CD8-positive, alpha-beta memory T cell (primary cell): ENCODE data around the gene NINL. TPM values are rescaled to one million over a fixed set of nuclear protein-coding genes. Genes with fewer than 3 reads are reported as not detected.
"Not testable (repeated sequence)": the region's sequence is repeated elsewhere in the genome, so short reads cannot be mapped to it uniquely, and the experiment has no call there.

Experiments used
- CTCF ChIA-PET: fragments of 350-600 bp; sonication (Branson Sonifier 250); formaldehyde crosslinking; loops from one replicate; lab custom pipeline; 2021; ENCODE audit warnings: antibody characterized with exemption; lab: Charles Lee
- POLR2A ChIA-PET: fragments of 350-600 bp; sonication (Branson Sonifier 250); formaldehyde crosslinking; loops from one replicate; lab custom pipeline; 2021; ENCODE audit warnings: antibody characterized with exemption; lab: Charles Lee
- DNase-seq, 5 donors: peaks; one replicate each; pipeline versions ENCODE4 v3.0.0 to v3.0.0-alpha.2; 2020 to 2022; ENCODE audit warnings: mixed read lengths in 1 of 5
- H3K27ac ChIP-seq: one replicate; pipeline ENCODE4 v1.7.0; 2013; ENCODE audit warnings: low read depth, mild to moderate bottlenecking, low read length, moderate library complexity
- H3K27me3 ChIP-seq: 2 replicates; pipeline ENCODE4 v1.7.0; 2013; ENCODE audit warnings: low read length, mild to moderate bottlenecking; ENCODE audit not compliant: insufficient read depth, poor library complexity, severe bottlenecking
- H3K36me3 ChIP-seq: 2 replicates; pipeline ENCODE4 v1.7.0; 2013; ENCODE audit warnings: mild to moderate bottlenecking, low read length, moderate library complexity; ENCODE audit not compliant: insufficient read depth
- H3K4me1 ChIP-seq: 2 replicates; pipeline ENCODE4 v1.7.0; 2013; ENCODE audit warnings: mild to moderate bottlenecking, low read length, moderate library complexity; ENCODE audit not compliant: insufficient read depth
- H3K4me3 ChIP-seq: 2 replicates; pipeline ENCODE4 v1.7.0; 2013; ENCODE audit warnings: mild to moderate bottlenecking, low read length
- H3K9me3 ChIP-seq: 2 replicates; pipeline ENCODE4 v1.7.0; 2013; ENCODE audit warnings: mild to moderate bottlenecking, low read length
- H3K27ac Mint-ChIP-seq, 8 donors: one replicate each; pipeline ENCODE4 v1.8.0; 2020 to 2021; ENCODE audit warnings: mixed read lengths in 8 of 8, mild to moderate bottlenecking in 6 of 8, inconsistent platforms in 3 of 8, moderate library complexity in 3 of 8
- H3K27me3 Mint-ChIP-seq, 2 donors: one replicate each; pipeline ENCODE4 v1.8.0; 2020 to 2021; ENCODE audit warnings: mixed read lengths in 2 of 2, mild to moderate bottlenecking in 1 of 2, moderate library complexity in 1 of 2
- H3K36me3 Mint-ChIP-seq, 3 donors: one replicate each; pipeline ENCODE4 v1.8.0; 2020 to 2021; ENCODE audit warnings: mixed read lengths in 3 of 3, inconsistent platforms in 1 of 3, mild to moderate bottlenecking in 1 of 3
- H3K4me1 Mint-ChIP-seq, 3 donors: one replicate each; pipeline ENCODE4 v1.8.0; 2020 to 2021; ENCODE audit warnings: mixed read lengths in 3 of 3, inconsistent platforms in 1 of 3, mild to moderate bottlenecking in 1 of 3
- H3K4me3 Mint-ChIP-seq, 7 donors: one replicate each; pipeline ENCODE4 v1.8.0; 2020 to 2021; ENCODE audit warnings: mixed read lengths in 7 of 7, mild to moderate bottlenecking in 6 of 7, moderate library complexity in 4 of 7, inconsistent platforms in 2 of 7
- H3K9me3 Mint-ChIP-seq, 5 donors: one replicate each; pipeline ENCODE4 v1.8.0; 2020 to 2022; ENCODE audit warnings: mixed read lengths in 5 of 5, mild to moderate bottlenecking in 3 of 5, moderate library complexity in 2 of 5, inconsistent platforms in 1 of 5
- polyA plus RNA-seq: library from polyadenylated mRNA; unstranded; fragments of 300-500 nt; fragmentation: Illumina TruSeq; gene quantifications from one replicate; pipeline ENCODE4 v1.2.3, GENCODE V29; 2021
- total RNA-seq, 2 experiments: library from RNA; stranded (reverse); gene quantifications; one replicate each; pipeline ENCODE4 v1.2.3, GENCODE V29; 2021

Gene NINL
- total and polyA plus RNA-seq, 3 experiments from 2014 or later, result 0.64 to 1.5 (median 0.77) TPM

DNA sequence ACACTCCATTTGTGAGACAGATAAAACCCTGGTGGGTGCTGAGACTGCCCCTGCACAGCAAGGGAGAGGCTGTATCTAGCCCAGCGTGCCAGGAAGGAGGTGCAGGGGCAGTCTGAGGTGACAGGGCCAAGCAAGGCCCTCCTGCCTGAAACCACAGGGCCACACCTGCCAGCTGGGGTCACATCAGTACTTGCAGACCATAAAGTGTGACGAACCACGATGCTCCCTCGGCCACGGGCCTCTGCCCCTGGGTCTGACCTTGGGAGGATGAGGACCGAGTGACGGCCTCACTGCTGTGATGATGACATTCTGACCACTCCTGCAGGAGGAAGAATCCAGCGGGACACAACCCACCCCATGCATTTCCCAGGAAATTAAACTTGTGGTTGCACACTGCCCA lies 75.1 kb downstream of the NINL start:
- Mint-ChIP-seq H3K27ac (no peak overlapping the region), H3K9me3 (peaks cover 17 to 30% (median 27%) of the 10 kb centered on the region in 5 donors), H3K36me3 (peaks cover 8 to 38% (median 11%) of the 10 kb centered on the region in 3 donors), H3K27me3 (no peaks in the 10 kb centered on the region), H3K4me3 (no peak overlapping the region), H3K4me1 (no peaks in the 10 kb centered on the region)
- H3K36me3 ChIP-seq, result no peaks in the 10 kb centered on the region
- H3K4me3 ChIP-seq, result no peak overlapping the region
- CTCF ChIA-PET, result interaction anchor here (1.1 kb wide), 1 partner anchor 9 kb away, joined by 3 read pairs; no protein-coding TSS in a partner anchor
- no peaks in the 10 kb centered on the region for H3K4me1 ChIP-seq
- no peak for DNase-seq
- peaks cover 10% of the 10 kb centered on the region for H3K9me3 ChIP-seq
- H3K27ac ChIP-seq, result no peak overlapping the region
- H3K27me3 ChIP-seq, result no peaks in the 10 kb centered on the region
- POLR2A ChIA-PET, result no interaction called here

DNA sequence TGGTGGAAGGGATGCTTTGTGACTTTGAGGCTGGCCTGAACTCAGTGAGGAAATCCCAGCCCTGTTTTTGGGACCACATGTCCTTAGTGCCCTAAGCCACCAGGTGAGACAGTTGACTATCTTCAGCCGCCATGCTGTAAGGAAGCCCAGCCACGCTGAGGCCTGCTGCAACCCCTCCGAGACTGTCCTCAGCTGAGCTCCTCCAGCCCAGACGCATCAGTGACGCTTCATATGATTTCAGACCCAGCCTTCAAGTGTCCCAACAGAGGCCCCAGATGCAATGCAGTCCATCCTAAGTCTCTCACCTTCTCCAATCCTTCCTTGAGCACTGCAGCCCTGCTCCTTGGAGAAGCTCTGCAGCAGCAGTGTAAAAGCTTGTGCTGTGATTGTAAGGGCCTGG lies 76.2 kb downstream of the NINL start:
- H3K27me3 Mint-ChIP-seq, result no peaks in the 10 kb centered on the region
- H3K9me3 Mint-ChIP-seq, result peaks cover 9 to 19% (median 16%) of the 10 kb centered on the region in 5 donors
- H3K27ac ChIP-seq, result no peak overlapping the region
- no peak for DNase-seq
- ChIA-PET POLR2A (no interaction called here), CTCF (no interaction called here)
- no peaks in the 10 kb centered on the region for H3K4me1 ChIP-seq
- no peaks in the 10 kb centered on the region for H3K4me1 Mint-ChIP-seq
- no peak overlapping the region for H3K27ac Mint-ChIP-seq
- no peaks in the 10 kb centered on the region for H3K36me3 ChIP-seq
- H3K36me3 Mint-ChIP-seq, result peaks cover 4 to 27% (median 5%) of the 10 kb centered on the region in 3 donors
- H3K4me3 Mint-ChIP-seq, result no peak overlapping the region
- peaks cover under 1% of the 10 kb centered on the region for H3K9me3 ChIP-seq
- no peak overlapping the region for H3K4me3 ChIP-seq
- H3K27me3 ChIP-seq, result no peaks in the 10 kb centered on the region

DNA sequence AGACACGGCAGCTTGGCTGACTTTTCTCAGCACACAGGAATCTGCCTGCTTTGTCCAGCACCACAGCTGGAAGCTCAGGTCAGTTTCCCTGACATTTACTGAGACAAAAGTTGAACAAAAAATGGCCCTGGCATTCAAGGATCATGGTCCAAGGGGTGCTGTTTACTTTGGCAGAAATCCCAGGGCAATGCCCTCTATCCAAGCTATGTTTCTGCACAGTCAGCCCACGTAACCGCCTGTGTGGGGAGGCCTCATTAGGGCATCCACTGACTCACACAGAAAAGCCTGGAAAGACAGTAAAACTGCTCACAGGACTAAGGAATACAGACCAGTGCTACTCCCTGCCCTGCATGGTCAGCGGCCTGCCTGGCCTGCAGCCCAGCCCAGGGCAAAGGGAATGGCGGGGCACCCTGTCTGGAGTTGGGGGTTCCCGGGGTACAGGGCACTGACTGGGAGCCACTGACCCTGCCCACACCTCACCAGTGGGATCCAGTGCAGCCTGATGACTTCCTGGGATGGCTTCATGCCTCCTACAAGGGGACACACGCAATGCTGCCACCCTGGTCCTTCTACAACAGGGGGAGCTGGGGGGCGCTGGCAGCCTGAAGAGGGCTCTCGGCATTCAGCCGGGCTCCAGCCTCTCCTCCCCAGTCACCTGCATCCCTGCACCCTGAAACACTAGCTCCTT lies 77.1 kb downstream of the NINL start:
- no peak for DNase-seq
- ChIA-PET CTCF (no interaction called here), POLR2A (no interaction called here)
- Histone ChIP-seq H3K36me3 (no peaks in the 10 kb centered on the region), H3K27me3 (no peaks in the 10 kb centered on the region), H3K4me1 (no peaks in the 10 kb centered on the region), H3K9me3 (no peaks in the 10 kb centered on the region), H3K27ac (no peak overlapping the region), H3K4me3 (no peak overlapping the region)
- Mint-ChIP-seq H3K27ac (no peak overlapping the region), H3K36me3 (peaks cover 4 to 18% (median 4%) of the 10 kb centered on the region in 3 donors), H3K9me3 (peaks cover 3 to 10% (median 8%) of the 10 kb centered on the region in 5 donors), H3K4me1 (no peaks in the 10 kb centered on the region), H3K27me3 (no peaks in the 10 kb centered on the region), H3K4me3 (no peak overlapping the region)

DNA sequence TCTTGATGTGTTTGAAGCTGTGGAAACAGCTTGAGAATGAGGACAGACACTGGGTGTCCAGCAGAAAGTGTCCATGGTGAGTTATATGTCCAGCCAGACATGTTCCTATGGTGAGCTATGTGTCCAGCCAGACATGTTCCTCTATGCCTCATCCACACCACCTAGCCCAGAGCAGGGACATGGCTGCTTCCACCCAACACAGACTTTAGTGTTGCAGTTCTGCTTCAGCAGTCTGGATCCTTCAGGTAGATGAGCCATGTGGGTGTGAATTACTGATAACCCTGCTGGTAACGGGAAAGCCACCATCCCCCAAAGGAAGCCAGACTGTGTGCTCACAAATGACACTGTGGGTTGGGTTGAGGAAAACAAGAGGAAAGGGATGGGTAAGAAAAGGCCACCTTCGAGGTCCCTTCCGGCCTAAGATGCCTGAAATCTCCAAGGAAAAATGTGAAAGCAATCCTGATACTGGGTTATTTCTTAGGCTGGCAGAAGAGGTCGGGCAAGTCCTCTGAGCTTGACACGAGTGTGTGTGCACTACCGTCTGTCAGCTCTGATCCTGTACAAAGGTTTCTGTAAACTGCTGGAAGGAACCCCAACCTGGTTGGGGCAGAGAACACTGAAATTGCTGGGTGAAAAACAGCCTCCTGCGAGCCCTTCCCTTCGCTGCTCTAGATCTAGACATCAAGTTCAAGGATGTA lies 77.8 kb downstream of the NINL start:
- Histone ChIP-seq H3K9me3 (no peaks in the 10 kb centered on the region), H3K36me3 (no peaks in the 10 kb centered on the region), H3K27me3 (no peaks in the 10 kb centered on the region), H3K4me1 (no peaks in the 10 kb centered on the region), H3K27ac (no peak overlapping the region), H3K4me3 (no peak overlapping the region)
- Mint-ChIP-seq H3K27me3 (no peaks in the 10 kb centered on the region), H3K27ac (no peak overlapping the region), H3K36me3 (peaks cover 4 to 11% (median 4%) of the 10 kb centered on the region in 3 donors), H3K4me1 (no peaks in the 10 kb centered on the region), H3K4me3 (no peak overlapping the region), H3K9me3 (peaks cover 0 to 6% (median 2%) of the 10 kb centered on the region in 5 donors)
- ChIA-PET CTCF (no interaction called here), POLR2A (no interaction called here)
- no peak for DNase-seq

DNA sequence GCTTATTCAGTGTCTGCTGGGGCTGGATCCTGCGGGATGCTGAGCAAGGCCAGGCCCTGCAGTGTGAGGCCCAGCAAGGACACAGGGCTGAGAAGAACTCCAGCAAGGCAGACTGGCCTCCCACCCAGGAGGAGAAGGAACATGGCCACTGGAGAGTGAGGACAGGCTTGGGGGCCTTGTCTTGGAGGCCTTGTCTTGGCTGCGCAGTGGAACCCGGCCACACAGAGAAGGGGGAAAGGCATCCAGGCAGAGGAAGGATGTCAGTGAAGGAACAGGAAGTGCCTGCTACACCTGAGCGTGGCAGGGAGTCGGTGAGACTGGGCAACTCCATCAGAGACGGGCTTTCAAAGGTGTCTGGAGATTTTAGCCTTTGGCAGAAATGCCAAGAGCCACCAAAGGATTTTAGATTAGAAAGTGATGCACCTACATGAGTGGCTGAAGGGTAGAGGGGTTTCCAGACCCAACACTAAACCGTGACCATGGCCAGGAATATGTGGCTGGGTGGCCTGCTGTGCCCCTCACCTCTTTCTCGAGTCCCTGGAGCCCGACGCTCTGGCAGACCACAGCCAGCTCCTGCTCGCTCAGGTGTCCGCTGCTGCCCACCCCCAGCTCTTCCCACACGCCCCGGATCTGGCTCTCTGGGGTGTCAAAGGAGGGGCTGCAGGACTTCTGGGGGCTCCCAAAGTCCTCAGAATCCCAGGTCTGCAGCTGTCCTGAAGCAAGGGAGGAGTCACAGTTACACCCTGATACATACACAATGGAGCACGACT lies 80.8 kb downstream of the NINL start:
- H3K27me3 Mint-ChIP-seq, result peaks cover 0 to 2% of the 10 kb centered on the region in 2 donors
- Histone ChIP-seq H3K4me1 (no peaks in the 10 kb centered on the region), H3K27ac (no peak overlapping the region), H3K27me3 (no peaks in the 10 kb centered on the region), H3K36me3 (no peaks in the 10 kb centered on the region), H3K4me3 (no peak overlapping the region), H3K9me3 (no peaks in the 10 kb centered on the region)
- no peaks in the 10 kb centered on the region for H3K4me1 Mint-ChIP-seq
- H3K27ac Mint-ChIP-seq, result no peak overlapping the region
- no peak overlapping the region for H3K4me3 Mint-ChIP-seq
- peaks cover 2 to 5% (median 4%) of the 10 kb centered on the region in 3 donors for H3K36me3 Mint-ChIP-seq
- no peaks in the 10 kb centered on the region for H3K9me3 Mint-ChIP-seq
- CTCF ChIA-PET, result no interaction called here
- POLR2A ChIA-PET, result no interaction called here
- no peak for DNase-seq

DNA sequence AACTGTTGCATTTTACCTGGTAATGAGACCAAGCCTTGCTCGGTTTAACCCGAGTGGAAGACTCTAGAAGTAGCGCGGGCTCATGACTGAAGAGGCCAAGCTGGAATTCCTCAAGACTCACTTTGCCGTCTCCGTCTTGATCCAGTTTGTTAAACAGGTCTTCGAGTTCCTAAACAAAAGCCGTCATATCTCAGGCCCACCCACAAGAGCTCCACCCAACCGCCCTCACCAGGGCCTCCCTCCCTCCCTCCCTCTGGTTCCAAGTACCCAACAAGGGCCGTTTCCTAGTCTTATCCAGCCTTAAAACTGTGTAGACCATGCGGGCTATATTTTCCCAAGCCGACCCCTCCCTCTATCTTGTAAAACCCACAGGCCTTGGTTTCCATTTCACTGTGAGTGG lies 81.4 kb downstream of the NINL start:
- H3K4me1 Mint-ChIP-seq, result no peaks in the 10 kb centered on the region
- H3K36me3 ChIP-seq, result no peaks in the 10 kb centered on the region
- no peaks in the 10 kb centered on the region for H3K9me3 Mint-ChIP-seq
- ChIA-PET CTCF (no interaction called here), POLR2A (no interaction called here)
- no peak for DNase-seq
- no peak overlapping the region for H3K4me3 Mint-ChIP-seq
- H3K27me3 ChIP-seq, result no peaks in the 10 kb centered on the region
- no peak overlapping the region for H3K27ac ChIP-seq
- no peak overlapping the region for H3K4me3 ChIP-seq
- no peaks in the 10 kb centered on the region for H3K4me1 ChIP-seq
- peaks cover 0 to 2% of the 10 kb centered on the region in 2 donors for H3K27me3 Mint-ChIP-seq
- H3K9me3 ChIP-seq, result no peaks in the 10 kb centered on the region
- H3K36me3 Mint-ChIP-seq, result peaks cover 0 to 2% (median 1%) of the 10 kb centered on the region in 3 donors
- H3K27ac Mint-ChIP-seq, result no peak overlapping the region

DNA sequence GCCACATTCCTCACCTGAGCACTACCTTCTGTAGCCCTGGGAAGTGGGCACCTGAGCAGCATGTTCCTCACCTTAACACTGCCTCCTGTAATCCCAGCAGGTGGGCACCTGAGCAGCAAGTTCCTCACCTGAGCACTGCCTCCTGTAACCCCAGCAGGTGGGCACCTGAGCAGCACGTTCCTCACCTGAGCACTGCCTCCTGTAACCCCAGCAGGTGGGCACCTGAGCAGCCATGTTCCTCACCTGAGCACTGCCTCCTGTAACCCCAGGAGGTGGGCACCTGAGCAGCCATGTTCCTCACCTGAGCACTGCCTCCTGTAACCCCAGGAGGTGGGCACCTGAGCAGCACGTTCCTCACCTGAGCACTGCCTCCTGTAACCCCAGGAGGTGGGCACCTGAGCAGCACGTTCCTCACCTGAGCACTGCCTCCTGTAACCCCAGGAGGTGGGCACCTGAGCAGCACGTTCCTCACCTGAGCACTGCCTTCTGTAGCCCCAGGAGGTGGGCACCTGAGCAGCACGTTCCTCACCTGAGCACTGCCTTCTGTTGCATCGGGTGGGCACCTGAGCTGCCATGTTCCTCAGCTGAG lies 82.2 kb downstream of the NINL start:
- CTCF ChIA-PET, H3K27ac Mint-ChIP-seq, POLR2A ChIA-PET, H3K27me3 ChIP-seq, H3K4me3 ChIP-seq, H3K27me3 Mint-ChIP-seq, H3K4me1 Mint-ChIP-seq, H3K9me3 Mint-ChIP-seq, H3K4me3 Mint-ChIP-seq, H3K36me3 Mint-ChIP-seq, H3K27ac ChIP-seq, H3K36me3 ChIP-seq, H3K9me3 ChIP-seq, DNase-seq, H3K4me1 ChIP-seq: not testable (repeated sequence)
